ENCODE results near the gene NOL4L.
A peak's percentile ranks its signal among the peaks of the same experiment; 100 is the strongest.
"Not testable (repeated sequence)": the region's sequence is repeated elsewhere in the genome, so short reads cannot be mapped to it uniquely, and the experiment has no call there.

NOL4L gene

GRCh38 chr20:32479697-32480171, 105.4 kb downstream of the NOL4L start:
- DNase-seq: no peak

DNA sequence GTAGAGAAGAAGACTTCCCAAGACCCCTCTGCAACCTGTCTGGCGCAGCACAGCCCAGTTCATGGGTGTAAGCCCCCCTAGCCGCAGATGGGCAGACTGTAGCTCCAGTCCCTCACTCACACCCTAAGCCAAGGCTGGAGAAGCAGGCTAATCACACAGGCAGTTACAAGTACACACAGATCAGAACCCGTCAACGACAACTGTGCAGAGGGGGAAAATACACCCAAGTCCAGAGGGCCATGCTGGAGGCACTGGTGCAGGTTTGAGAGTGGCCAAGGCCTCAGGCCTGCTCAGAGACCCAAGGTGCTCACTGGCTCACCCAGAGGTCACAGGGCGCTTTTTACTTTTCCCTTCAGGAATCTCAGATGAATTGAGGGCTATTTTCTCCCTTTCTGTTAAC, 106.1 kb downstream of the NOL4L start:
- DNase-seq: no peak

GRCh38 chr20:32478576-32478975, 106.6 kb downstream of the NOL4L start:
- DNase-seq: no peak

DNA sequence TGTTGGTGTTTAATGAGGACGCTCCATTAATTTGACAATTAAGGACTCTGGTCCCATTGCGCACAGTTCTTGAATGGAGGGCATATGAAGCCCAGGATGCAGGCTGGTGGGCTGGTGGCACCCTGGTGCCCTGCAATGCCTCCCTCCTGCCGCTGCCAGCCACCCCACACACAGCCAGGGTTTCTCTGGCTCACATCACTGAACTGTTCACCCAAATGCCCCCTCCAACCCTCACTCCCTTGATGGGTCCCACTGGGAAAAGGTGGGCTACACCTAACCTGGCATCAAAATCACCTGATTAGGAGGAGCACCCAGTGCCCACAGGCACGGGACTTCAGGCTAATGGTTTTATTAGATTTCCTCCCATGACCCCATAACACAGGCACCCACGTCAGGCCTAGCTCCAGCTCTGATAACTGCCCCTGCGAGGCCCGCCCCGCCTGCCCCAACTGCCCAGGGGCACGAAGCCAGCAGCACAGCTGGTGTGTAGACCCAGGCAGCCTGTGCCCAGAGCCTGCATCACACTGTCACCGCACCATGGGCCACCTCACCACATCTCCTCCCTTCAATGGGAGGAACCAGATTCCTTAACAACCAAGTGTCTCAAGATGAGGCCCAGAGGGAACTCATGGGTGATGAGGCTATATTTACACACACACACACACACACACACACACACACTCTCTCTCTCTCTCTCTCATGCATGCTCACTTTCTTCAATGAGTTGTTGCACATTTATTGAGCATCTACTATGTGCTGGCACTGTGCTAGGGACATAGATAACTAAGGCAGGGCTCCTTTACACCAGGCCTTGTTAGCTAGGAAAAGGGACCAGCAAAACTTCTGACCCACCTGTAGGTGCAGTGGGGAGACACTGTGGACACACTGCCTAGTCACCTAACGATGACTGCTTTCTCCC, 107.3 kb downstream of the NOL4L start:
- DNase-seq: no peak

- DNase-seq: no peak
These were observed 108.2 kb downstream of the NOL4L start for GRCh38 chr20:32476684-32477593.

GRCh38 chr20:32474967-32475811, 109.9 kb downstream of the NOL4L start:
- DNase-seq: peak; percentile 97

DNA sequence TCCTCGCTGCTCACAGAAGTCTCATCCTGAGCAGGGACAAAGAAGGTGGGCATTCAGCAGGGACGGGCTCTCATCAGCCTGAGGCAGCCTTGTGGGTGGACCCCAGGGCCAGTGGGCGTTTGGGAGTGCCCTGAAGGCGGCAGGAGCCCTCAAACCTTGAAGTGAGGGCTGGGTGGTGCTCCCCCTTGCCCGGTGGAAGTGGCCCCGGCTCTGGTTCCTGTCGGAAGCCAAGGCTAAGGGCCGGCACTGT, 110.5 kb downstream of the NOL4L start:
- DNase-seq: no peak

GRCh38 chr20:32474009-32474716, 111.0 kb downstream of the NOL4L start:
- no peak for DNase-seq

DNA sequence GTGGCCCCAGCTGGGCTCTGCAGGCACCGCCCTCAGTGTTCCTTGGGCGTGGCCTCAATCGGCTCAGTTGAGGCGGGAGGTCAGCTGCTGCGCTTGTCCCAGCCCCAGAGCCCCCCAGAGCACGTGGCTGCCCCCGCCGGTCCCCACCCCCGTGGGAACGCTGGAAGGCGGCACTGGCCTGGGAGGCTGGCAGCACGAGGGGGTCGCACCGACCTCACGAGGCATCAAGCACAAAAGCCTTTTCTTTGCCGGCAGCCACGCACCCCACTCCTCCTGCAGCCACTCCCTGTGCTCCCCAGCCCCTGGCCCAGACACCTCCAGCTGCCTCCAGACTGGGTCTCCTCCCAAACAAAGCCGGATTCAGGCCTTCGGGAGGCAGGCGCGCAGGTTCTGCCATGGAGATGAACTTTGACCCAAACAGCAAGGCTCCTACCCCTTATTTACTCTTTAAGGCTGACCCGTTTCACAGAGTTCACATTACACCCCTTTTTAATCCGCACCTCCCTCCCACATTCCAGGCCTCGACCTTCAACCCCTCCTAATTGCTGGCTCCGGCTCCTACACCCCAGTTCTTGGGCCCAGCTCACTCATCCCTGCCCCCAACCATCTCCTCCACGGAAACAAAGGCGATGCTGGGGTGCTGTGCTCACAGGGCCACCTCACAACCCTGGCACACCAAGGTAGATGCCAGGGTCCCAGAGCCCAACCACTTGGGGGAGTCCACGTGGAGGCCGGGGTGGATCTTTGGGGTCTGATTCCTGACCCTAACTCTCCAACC, 111.7 kb downstream of the NOL4L start:
- no peak for DNase-seq

- DNase-seq: no peak
These were observed 112.4 kb downstream of the NOL4L start for GRCh38 chr20:32472581-32473207.

- no peak for DNase-seq
These were observed 114.2 kb downstream of the NOL4L start for GRCh38 chr20:32470940-32471339.

- peak; percentile 73 for DNase-seq
These were observed 114.9 kb downstream of the NOL4L start for GRCh38 chr20:32470025-32470861.

DNA sequence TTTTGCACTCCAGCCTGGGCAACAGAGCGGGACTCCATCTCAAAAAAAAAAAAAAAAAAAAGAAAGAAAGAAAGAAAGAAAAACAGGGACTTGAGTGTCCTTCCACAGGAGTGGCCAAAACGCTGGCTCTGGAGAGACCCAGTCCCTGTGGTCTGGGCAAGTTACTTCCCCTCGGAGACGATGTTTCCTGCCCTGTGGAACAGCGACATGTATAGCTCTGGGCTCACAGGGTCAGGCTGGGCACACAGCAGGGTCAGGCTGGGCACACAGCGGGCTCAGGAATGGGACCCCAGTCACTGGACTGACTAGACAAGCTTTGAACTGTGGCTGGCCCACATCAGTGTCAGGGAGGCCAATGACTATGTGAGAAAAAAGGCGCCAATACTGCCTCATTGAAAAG, 116.3 kb downstream of the NOL4L start:
- DNase-seq: no peak

- DNase-seq: no peak
These were observed 116.9 kb downstream of the NOL4L start for GRCh38 chr20:32468313-32468640.

DNA sequence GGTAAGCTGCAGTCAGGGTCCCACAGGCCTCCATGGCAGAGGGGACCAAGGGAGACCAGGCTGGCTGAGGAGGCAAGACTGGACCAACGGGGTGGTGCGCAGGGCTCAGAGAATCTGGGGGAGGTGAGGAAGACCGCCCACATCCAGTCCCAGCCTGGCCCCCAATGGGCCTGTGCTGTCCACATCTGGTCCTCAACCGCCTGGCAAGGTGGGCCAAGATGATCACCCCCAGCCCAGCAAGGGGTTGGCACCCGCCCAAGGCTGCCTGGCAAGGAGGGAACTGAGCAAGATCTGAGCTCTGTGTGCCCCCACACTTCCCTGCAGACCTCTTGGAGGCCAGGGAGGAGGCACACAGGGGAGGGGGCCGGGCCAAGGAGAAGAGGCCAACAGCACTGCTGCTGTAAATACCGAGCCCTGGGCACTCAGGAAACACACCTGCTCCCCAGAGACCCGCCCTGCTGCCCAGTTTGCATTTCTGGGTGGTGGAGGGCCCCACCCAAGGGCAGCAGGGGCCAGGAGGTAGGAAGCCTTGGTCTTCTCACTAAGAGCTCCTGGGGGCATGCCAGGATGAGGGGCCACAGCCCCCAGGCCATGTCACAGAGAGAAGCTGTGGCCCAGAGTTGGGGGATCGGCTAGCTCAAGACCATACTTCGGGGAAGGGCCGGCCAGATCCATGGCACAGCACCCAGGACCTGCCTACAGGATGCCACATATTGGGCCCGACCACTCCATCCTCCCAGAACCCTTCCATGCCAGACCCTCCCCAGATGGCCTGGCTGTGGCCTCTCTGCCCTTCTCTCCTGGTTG, 117.4 kb downstream of the NOL4L start:
- DNase-seq: no peak

- DNase-seq: no peak
These were observed 118.2 kb downstream of the NOL4L start for GRCh38 chr20:32466739-32467505.

DNA sequence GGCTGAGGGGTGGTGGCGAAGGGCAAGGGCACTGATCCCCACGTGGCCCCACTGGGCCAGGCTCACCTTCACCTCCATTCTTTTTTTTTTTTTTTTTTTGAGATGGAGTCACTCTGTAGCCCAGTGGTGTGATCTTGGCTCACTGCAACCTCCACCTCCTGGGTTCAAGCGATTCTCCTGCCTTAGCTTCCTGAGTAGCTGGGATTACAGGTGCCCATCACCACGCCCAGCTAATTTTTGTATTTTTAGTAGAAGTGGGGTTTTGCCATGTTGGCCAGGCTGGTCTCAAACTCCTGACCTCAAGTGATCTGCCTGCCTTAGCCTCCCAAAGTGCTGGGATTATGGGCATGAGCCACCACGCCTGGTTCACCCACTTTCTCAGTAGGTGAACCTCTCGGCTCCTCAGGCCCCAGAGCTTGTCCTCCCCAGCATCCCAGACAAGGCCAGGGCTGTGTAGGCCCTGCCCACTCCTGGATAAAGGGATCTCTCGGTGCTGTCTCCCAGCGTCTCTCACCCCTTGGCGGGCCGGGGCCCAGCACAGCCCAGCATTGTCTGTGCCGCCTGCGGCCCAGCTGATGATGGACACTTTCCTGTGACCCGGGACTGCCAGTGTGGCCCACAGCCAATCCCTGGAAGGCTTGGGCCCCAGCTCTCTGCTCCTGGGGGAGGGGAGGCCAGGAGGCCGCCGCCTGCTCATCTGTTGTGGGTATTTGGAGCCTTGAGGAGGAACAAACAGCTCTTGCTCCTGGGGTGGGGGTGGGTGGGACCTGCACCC, 119.0 kb downstream of the NOL4L start:
- DNase-seq: not testable (repeated sequence)
